Stimulated activated naive CD8-positive, alpha-beta T cell treated with anti-CD3 and anti-CD28 coated beads, Interleukin-15, Interleukin-2, amounts not matched to agents 100 U/mL and 50 U/mL, for 24 hours (primary cell): Measurements from ENCODE around the gene RBM18.

Experiments
- ATAC-seq: fragments of 150-1000 bp; cut with Tn5 transposase; one replicate; pipeline ENCODE4 v1.10.0; 2021
- DNase-seq: peaks from one replicate; pipeline ENCODE4 v3.0.0; 2021

Gene RBM18

DNA sequence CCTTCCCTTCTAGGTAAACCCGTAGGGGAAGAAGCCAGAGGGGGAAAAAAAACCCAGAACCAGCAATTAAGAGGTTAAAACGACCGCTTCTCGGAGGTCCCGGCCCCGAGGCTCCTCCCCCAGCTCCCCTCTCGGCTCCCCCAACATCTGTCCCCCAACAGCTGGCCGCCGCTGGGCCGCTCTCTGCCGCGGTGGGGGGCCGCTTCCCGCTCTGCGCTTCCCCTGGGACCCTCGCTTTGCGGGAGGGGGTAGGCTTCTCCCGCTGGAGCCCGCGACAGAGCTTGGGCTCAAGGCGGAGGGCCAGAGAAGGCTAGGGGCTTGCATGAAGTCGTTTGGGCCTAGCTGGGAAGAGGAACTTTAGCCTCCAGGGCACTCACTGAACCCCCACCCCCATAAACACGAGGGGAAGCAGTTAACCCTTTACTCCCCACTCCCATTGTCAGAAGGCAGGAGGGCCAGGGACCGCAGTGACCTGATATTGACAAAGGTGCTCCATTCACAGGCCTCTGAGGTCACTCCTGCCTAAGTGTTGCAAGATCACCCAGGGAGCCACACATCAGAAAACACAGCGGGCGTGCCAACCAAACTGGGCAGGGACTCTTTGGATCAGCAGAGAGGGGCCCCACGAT is 43.3 kb downstream of the RBM18 start:
- DNase-seq (no peak), ATAC-seq (no peak)

- ATAC-seq: no peak
Measured at GRCh38 chr9:122220673-122221182, 43.9 kb downstream of the RBM18 start.

DNA sequence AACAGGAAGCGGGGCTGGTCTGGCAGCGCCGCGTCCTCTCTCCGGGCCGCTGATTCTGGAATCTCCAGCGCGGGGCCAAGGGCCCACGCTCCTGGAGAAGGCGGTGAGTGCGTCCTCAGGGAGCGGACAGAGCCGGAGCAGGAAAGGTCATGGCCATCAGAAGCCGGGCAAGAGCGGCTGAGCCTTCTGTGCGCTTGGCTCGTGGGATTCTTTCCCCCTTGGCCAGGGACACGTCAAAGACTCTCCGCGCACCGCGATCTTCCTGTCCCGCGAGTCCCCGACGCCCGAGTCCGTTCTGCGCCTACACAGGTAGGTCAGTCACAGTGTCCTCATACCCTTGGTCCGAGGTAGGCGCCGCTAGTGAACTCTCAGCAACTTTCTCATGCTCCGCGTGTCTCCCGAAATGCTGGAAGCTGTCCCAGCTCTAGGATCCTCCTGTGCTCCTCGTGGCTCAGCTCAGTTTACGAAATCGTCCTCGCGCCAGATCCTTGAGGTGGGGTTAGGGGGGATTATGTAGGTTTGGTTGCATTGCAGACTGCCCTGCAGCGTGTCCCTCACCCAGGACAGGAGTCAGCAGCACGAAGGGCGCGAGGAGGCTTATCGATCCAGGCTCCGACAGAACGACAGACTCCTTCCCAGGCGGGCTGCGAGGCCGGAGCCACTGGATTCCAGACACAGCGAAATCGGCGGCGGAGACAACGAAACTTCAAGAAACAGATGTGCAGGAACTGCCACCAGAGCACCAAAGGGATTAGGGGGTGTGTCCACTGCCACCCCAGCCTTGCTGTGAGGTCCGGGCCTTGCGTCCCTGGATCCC is 44.6 kb downstream of the RBM18 start:
- ATAC-seq: no peak
- DNase-seq: no peak

More at GRCh38 chr9:122220673-122221182, 43.9 kb downstream of the RBM18 start:
- DNase-seq: no peak

DNA sequence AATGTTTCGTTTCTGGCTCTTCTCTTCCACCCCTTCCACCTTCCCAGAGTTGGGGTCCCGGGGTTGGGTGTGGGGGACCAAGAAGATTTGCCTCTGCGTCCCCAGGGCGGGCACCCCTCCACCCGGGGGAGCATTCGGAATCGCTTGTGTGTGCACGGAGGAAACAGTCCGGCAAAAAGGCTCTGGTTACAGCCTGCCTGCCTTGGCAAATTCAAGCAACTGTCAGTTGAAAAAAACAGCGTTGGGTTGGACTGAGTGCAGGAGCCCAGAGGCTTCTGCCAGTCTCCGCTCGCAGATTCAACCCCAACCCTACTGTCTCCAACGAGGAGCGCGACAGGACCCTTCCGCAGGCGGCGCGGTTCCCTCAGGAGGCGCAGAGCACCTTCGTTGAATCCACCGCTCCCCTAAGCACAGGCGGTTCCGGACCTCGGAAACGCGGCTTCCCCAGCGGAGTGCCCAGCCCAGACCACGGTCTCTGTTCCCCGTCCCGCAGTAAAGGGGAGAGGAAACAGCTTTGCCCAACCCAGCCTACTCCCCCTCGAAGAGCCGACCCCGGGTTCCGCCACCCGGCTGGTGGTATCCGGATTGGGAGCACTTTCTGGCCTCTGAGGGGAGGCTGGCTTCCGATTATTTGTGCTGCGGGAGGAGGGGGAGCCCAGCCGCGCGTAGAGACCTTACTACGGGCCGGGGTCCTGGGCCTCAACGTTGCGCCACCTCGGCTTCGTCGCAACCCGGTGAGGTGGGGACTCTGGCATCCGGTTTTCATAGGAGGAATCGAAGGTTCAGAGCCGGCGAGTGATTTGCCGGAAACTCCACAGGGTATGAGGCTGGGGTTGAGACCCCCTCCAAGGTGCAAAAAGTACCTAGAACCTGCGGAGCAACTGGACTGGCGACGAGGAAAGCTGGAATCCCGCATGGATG is 45.4 kb downstream of the RBM18 start:
- ATAC-seq (no peak), DNase-seq (no peak)

DNA sequence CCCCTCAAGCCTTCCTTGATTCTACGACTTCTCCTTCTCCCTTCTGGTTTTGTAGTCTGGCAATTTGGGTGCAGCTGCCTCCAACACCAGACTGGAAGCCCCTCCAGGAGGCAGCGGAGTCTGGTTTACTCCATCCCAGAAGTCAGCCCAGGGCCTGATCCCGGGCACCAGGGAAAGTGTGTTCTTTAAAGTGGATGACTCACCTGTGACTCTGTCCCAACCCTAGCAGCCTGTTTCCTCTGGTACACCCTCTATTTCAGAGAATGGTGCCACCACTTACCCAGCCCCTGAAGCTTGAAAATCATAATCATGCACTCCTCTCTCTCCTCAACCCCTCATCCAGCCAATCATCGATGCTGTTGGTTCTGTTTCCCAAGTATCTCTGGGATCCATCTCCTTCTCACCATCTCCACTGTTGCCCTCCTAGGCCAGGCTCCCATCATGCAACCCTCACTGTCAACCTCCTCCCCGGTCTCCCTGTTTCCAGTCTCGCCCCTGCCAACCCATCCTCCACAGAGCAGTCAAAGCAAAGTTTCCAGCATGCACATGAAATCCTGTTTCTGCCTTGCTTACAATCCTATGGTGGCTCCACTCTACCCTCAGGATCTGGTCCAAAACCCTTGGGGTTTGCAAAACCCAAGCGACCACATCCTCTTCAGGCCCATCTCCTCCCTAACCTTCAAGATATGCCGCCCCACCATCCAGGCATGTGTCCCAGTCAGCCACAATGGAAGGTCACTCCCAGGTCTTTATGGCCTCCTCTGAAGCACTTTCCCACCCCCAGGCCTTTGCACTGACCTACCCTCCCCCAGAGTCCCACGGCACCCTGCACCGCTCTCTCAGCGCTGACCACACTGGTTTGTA is 46.3 kb downstream of the RBM18 start:
- no peak for DNase-seq
- ATAC-seq: peak; percentile 30

DNA sequence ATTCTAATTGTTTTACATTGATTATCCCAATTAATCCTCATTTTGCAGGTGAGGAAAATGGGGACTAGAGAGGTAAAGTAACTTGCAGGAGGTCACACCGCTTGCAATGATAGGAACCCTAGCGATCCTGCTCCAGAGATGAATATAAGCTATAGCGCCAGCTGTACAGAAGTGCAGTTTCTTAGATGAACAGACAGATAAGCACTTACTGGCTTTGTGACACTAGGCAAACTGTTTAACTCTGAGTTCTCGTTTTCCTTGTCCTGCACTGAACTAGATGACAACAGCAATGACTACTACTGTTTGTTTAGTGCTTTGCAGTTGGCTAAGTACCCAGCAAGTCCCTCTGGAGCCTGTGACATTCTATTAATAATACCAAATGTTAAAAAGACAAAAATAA is 47.0 kb downstream of the RBM18 start:
- DNase-seq: no peak
- ATAC-seq: no peak

DNA sequence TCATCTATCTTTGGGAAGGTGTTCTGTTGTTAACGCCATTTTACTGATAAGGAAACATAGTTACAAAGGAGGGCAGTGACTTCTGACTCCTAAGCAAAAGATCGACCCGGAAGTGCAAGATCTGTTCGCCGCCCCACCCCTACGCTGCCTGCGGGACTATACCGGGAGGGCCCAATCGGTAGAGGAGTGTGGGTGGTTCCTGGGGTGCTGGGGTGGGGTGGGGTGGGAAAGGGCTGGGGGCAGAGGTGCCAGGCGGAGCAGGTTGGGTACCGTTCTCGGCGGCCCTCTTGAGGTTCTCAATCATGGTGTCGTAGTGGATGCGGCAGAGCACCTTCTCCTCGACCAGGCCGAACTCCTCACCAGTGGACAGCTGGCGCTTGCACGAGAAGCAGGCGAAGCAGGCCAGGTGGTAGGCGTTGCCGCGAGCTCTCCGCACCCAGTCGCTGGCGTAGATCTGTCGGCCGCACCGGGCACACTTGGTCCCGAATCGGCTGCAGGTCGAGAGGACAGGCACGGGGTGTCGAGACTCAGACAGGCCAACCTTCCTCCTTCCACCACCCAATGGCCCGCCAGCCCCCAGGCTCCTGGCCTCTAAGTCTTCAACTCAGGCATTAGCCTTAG is 47.7 kb downstream of the RBM18 start:
- DNase-seq: no peak
- no peak for ATAC-seq

DNA sequence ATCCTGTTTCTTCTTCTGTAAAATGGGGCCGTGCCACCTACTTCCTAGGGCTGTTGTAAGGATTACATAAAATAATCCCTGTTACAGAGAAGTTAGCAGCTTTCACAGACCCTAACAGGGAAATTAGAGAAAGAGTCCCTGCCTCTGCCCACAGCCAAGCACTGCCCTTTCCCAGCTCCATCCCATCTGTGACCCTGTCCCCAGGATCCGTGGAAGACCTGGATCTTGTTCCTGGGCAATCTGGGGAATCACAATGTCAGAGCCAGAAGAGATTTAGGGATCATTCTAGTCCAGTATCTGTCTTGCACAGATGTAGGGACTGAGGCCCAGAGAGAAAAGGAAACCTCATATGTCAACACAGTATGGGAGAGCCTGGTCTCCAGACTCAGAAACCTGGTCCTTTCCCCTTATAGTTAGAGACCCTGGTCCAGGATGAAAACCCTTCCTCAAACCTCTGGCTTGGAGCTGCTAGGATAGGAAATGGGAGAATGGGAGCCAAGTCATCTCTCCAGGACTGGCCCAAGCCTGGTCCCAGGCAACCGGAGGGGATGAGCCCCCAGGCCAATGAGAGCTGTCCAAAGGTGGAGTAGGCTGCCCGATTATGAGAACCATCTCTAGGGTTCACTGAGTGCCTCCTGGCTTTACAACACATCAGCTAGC is 48.4 kb downstream of the RBM18 start:
- DNase-seq: no peak
- ATAC-seq: no peak

DNA sequence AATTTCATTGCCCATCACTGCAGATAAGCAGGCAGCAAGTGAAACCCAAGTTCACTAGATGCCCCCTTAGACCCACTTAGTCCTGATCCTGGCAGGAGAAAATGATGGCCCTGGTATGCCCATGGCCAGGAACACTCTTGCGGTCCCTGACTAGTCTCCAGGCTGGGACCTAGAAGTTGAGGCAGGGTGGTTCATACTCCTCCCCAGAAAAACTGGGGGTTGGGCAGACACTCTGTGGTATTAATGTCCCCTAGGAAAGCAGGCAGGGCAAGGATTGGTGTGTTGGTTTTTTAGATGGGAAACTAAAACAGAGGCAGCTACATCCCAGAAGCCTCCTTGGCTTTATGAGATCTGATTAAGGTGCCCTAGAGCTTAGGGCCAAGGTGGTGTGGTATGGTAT is 49.0 kb downstream of the RBM18 start:
- ATAC-seq: no peak
- no peak for DNase-seq

DNA sequence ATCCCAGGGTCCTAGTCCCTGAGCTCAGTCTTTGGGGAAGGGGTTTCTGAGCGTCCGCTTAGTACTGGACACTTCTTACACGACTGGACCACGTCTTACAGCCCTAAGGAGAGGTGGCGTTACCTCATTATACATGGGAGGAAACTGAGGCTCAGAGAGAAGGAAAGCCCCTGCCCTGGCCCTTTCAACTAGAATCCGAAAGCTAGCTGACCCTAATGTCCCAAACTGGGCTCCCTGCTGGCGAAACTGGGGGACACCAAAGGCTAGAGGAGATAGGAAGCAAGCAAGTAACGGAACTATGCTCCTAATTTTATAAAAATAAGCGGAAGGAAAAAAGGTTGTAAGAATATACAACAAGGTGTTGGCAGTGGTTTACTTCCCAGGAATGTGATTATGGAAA is 50.1 kb downstream of the RBM18 start:
- no peak for DNase-seq
- ATAC-seq: no peak

- peak; percentile 70 for DNase-seq
- ATAC-seq: peak; percentile 66
Measured at GRCh38 chr9:122213589-122214413, 50.8 kb downstream of the RBM18 start.

- no peak for ATAC-seq
Measured at GRCh38 chr9:122213102-122213588, 51.5 kb downstream of the RBM18 start.

DNA sequence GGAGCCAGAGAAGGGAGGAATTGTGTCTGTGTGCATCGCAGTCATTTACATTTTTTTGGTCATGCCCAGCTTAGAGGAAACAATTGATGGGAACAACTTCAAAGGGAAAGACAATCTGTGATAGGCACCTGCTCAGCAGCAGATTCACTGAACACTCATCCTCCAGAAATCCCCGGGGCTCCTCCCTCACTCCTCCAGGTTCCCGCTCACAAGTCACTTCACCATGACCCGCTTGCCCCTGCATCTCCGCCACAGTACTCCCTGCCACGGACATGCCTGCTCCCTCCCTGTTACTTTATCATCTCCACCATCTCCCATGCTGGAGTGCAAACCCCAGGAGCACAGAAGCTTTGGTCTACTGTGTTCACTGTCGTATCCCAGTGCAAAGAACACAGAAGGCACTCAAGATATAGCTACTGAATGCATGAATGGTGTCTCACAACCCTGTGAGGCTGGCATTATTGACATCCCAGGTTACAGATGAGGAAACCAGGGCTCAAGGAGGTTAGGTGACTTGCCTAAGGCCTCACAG is 52.1 kb downstream of the RBM18 start:
- no peak for ATAC-seq
- DNase-seq: no peak

More at GRCh38 chr9:122213102-122213588, 51.5 kb downstream of the RBM18 start:
- DNase-seq: no peak

- DNase-seq (no peak), ATAC-seq (no peak)
Measured at GRCh38 chr9:122209451-122209850, 55.2 kb downstream of the RBM18 start.

GRCh38 chr9:122207096-122207495 is 57.5 kb downstream of the RBM18 start:
- no peak for ATAC-seq

GRCh38 chr9:122206118-122207046 is 58.3 kb downstream of the RBM18 start:
- DNase-seq: no peak

More at GRCh38 chr9:122207096-122207495, 57.5 kb downstream of the RBM18 start:
- DNase-seq: no peak

GRCh38 chr9:122205176-122205575 is 59.5 kb downstream of the RBM18 start:
- ATAC-seq (no peak), DNase-seq (no peak)

More at GRCh38 chr9:122206118-122207046, 58.3 kb downstream of the RBM18 start:
- ATAC-seq: no peak

GRCh38 chr9:122204491-122204890 is 60.1 kb downstream of the RBM18 start:
- no peak for ATAC-seq

More at GRCh38 chr9:122204491-122204890, 60.1 kb downstream of the RBM18 start:
- DNase-seq: no peak
